ENCODE data around the gene ANXA3. TPM values are rescaled to one million over a fixed set of nuclear protein-coding genes. Genes with fewer than 3 reads are reported as not detected.

The ANXA3 gene
- polyA plus RNA-seq, 3 donors: 0.31 to 0.64 (median 0.55) TPM

DNA sequence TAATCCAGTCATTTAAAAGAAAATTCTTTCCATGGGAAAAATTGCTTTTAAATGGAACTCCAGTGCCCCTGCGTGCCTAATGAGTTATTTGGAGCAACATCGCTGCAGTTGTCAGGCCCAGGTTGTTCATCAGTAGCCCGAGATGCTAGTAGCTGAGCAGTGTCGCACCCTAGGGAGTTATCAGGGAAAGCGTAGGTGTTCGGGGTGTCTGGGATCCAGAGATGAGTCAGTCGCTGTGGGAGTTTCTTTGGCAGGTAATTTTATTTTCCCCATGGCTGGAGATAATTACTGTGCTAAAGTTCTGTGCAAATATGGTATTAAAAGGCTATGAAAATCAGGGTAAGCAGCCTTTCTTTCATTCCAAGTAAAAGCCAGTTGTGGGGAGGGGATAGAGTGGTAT is 49.4 kb downstream of the ANXA3 start:
- Histone ChIP-seq H3K4me3 (replicated peaks in 1 of 3; ENCODE audit: low read depth in 2 of 3, low read length in 3 of 3) (no peak overlapping the region), H3K36me3 (replicated peaks in 1 of 2; ENCODE audit: control insufficient read depth in 1 of 2, insufficient read depth in 2 of 2, low read length in 2 of 2) (no peaks in the 10 kb centered on the region), H3K4me2 (replicated peaks; ENCODE audit: extremely low read depth, low read length, poor library complexity, severe bottlenecking) (no peak overlapping the region), H3K79me2 (ENCODE audit: insufficient read depth, low read length) (no peaks in the 10 kb centered on the region), H3K27ac (ENCODE audit: low read depth in 1 of 2, low read length in 2 of 2) (no peak overlapping the region), H3K4me1 (ENCODE audit: control insufficient read depth in 1 of 2, insufficient read depth in 2 of 2, low read length in 2 of 2) (no peaks in the 10 kb centered on the region), H3K9me3 (replicated peaks in 1 of 2; ENCODE audit: control insufficient read depth in 1 of 2, insufficient read depth in 1 of 2, low read length in 2 of 2) (no peaks in the 10 kb centered on the region), H2AFZ (ENCODE audit: insufficient read depth, low read depth, low read length, poor library complexity, severe bottlenecking) (no peak overlapping the region), H3K9ac (ENCODE audit: insufficient read depth, low read length, poor library complexity, severe bottlenecking) (no peak overlapping the region), H4K20me1 (ENCODE audit: insufficient read depth, low read length) (no peaks in the 10 kb centered on the region), H3K27me3 (ENCODE audit: control insufficient read depth in 2 of 2, insufficient read depth in 2 of 2, low read length in 2 of 2) (no peaks in the 10 kb centered on the region)
- no peak overlapping the region for H3K4me3 Mint-ChIP-seq
- intact Hi-C loops (cut with micrococcal nuclease): no loop called here
- no peaks in the 10 kb centered on the region for H3K4me1 Mint-ChIP-seq
- H3K9me3 Mint-ChIP-seq: no peaks in the 10 kb centered on the region
- WGBS (ENCODE audit: insufficient coverage): 94% methylated on average over 6 of the region's 7 CpGs
- no peaks in the 10 kb centered on the region for H3K36me3 Mint-ChIP-seq
- TF ChIP-seq, protein P1, sequence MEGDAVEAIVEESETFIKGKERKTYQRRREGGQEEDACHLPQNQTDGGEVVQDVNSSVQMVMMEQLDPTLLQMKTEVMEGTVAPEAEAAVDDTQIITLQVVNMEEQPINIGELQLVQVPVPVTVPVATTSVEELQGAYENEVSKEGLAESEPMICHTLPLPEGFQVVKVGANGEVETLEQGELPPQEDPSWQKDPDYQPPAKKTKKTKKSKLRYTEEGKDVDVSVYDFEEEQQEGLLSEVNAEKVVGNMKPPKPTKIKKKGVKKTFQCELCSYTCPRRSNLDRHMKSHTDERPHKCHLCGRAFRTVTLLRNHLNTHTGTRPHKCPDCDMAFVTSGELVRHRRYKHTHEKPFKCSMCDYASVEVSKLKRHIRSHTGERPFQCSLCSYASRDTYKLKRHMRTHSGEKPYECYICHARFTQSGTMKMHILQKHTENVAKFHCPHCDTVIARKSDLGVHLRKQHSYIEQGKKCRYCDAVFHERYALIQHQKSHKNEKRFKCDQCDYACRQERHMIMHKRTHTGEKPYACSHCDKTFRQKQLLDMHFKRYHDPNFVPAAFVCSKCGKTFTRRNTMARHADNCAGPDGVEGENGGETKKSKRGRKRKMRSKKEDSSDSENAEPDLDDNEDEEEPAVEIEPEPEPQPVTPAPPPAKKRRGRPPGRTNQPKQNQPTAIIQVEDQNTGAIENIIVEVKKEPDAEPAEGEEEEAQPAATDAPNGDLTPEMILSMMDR (IDR thresholded peaks at IDR 0.05): no peak
- no peak for DNase-seq
- H3K27ac Mint-ChIP-seq: no peak overlapping the region
- peaks cover 0 to 3% (median 0%) of the 10 kb centered on the region in 3 donors for H3K27me3 Mint-ChIP-seq (ENCODE audit: low read depth in 3 of 3)

DNA sequence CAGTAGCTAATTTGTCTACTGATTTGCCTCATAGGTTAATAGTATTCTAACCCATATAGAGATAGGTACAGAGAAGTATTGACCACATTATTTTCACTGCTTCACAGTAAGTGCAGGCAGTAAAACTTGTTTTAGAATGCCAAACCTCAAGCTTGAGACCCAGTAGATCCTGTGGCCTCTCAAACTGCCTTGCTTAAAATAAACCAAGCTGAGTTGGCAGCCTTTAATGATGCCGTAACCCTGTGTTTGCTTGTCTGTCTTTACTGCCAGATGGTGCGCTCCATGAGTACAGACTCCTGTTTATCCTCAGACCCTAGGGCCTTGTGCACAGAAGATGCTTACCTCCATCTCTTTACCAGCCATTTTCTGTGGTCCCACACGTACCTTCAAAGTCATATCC is 50.8 kb downstream of the ANXA3 start:
- H3K27me3 ChIP-seq (ENCODE audit: control insufficient read depth in 2 of 2, insufficient read depth in 2 of 2, low read length in 2 of 2): no peaks in the 10 kb centered on the region
- no peak overlapping the region for H3K4me3 ChIP-seq (replicated peaks in 1 of 3; ENCODE audit: low read depth in 2 of 3, low read length in 3 of 3)
- no peaks in the 10 kb centered on the region for H3K36me3 ChIP-seq (replicated peaks in 1 of 2; ENCODE audit: control insufficient read depth in 1 of 2, insufficient read depth in 2 of 2, low read length in 2 of 2)
- H2AFZ ChIP-seq (ENCODE audit: insufficient read depth, low read depth, low read length, poor library complexity, severe bottlenecking): no peak overlapping the region
- intact Hi-C loops (cut with micrococcal nuclease): no loop called here
- H3K79me2 ChIP-seq (ENCODE audit: insufficient read depth, low read length): no peaks in the 10 kb centered on the region
- Mint-ChIP-seq H3K9me3 (no peaks in the 10 kb centered on the region), H3K4me1 (no peaks in the 10 kb centered on the region), H3K27ac (no peak overlapping the region), H3K27me3 (ENCODE audit: low read depth in 3 of 3) (peaks cover 0 to 3% (median 0%) of the 10 kb centered on the region in 3 donors), H3K36me3 (no peaks in the 10 kb centered on the region), H3K4me3 (no peak overlapping the region)
- no peak overlapping the region for H3K27ac ChIP-seq (ENCODE audit: low read depth in 1 of 2, low read length in 2 of 2)
- TF ChIP-seq, protein P1 (IDR thresholded peaks at IDR 0.05): no peak
- DNase-seq: no peak
- 85% methylated on average over 3 of the region's 3 CpGs for WGBS (ENCODE audit: insufficient coverage)
- H3K4me1 ChIP-seq (ENCODE audit: control insufficient read depth in 1 of 2, insufficient read depth in 2 of 2, low read length in 2 of 2): no peaks in the 10 kb centered on the region
- no peaks in the 10 kb centered on the region for H3K9me3 ChIP-seq (replicated peaks in 1 of 2; ENCODE audit: control insufficient read depth in 1 of 2, insufficient read depth in 1 of 2, low read length in 2 of 2)
- H3K4me2 ChIP-seq (replicated peaks; ENCODE audit: extremely low read depth, low read length, poor library complexity, severe bottlenecking): no peak overlapping the region
- H3K9ac ChIP-seq (ENCODE audit: insufficient read depth, low read length, poor library complexity, severe bottlenecking): no peak overlapping the region
- H4K20me1 ChIP-seq (ENCODE audit: insufficient read depth, low read length): no peaks in the 10 kb centered on the region
